ENCODE results near the gene ZNF554. TPM values are rescaled to one million over a fixed set of nuclear protein-coding genes. Genes with fewer than 3 reads are reported as not detected.
A peak's percentile ranks its signal among the peaks of the same experiment; 100 is the strongest.

Gene ZNF554
- total RNA-seq, 1 experiment from 2014 or later, result 5.9 TPM

DNA sequence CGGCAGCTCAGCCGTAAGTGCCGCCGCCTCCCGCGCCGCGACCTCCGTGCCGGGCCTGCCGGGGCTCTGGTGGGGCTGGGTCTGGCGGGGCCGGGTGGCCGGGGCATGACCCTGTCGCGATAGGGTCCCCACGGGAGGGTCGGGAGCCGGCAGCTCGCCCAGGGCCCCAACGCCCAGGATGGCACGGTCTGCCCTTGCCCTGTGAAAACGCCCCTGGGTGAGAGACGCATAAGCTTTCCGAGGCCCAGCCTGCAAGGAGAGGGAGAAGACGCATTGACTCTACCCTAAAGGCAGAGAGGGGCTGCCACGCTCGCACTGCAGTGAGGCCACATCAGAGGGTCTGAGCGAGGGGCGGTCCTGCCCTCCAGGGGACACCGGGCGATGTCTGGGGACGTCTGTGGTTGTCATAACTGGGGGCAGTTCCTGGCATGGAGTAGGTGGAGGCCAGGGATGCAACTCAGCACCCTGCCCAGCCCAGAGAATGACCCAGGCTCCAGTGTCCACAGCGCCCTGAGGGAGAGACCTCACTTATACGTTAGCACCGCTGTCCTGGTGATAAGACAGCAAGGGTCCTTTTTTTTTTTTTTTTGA lies 539 bp downstream of the ZNF554 start:
- Histone ChIP-seq H2BK20ac (ENCODE audit: low read depth, low read length, poor library complexity, severe bottlenecking) (no peak overlapping the region), H3K9me3 (ENCODE audit: control insufficient read depth, low read depth, low read length) (no peaks in the 10 kb centered on the region), H3K4me1 (ENCODE audit: insufficient read depth, low read length) (no peaks in the 10 kb centered on the region), H3T11ph (ENCODE audit: low read length) (no peak overlapping the region), H2BK12ac (ENCODE audit: insufficient read length, low read depth, low read length) (no peak overlapping the region), H3K27me3 (ENCODE audit: insufficient read depth, low read length) (no peaks in the 10 kb centered on the region), H3K79me1 (ENCODE audit: insufficient read depth, low read depth, low read length, poor library complexity, severe bottlenecking) (no peaks in the 10 kb centered on the region), H3K27ac (ENCODE audit: insufficient read length, low read depth, low read length) (no peak overlapping the region), H3K4ac (ENCODE audit: low read depth, low read length) (no peak overlapping the region), H3K79me2 (ENCODE audit: insufficient read depth, low read length) (no peaks in the 10 kb centered on the region), H4K20me1 (ENCODE audit: control insufficient read depth, insufficient read depth, insufficient read length) (peaks cover 2% of the 10 kb centered on the region), H3K14ac (ENCODE audit: insufficient read depth, low read length) (no peak overlapping the region), H2BK5ac (ENCODE audit: insufficient read length, low read length) (no peak overlapping the region), H4K8ac (replicated peaks; ENCODE audit: insufficient read length, low read depth, low read length) (no peak overlapping the region), H3K23ac (ENCODE audit: insufficient read length, low read depth, low read length) (no peak overlapping the region), H2BK15ac (ENCODE audit: low read depth, low read length) (no peak overlapping the region), H3K56ac (ENCODE audit: insufficient read length, low read depth, low read length) (no peak overlapping the region), H3K4me2 (ENCODE audit: insufficient read depth, insufficient read length, low read length) (peak overlapping the region; percentile 55), H3K23me2 (ENCODE audit: insufficient read length, low read depth, low read length, poor library complexity, severe bottlenecking) (no peaks in the 10 kb centered on the region), H2BK120ac (ENCODE audit: low read depth, low read length, poor library complexity, severe bottlenecking) (no peak overlapping the region), H2AFZ (ENCODE audit: low read length) (no peak overlapping the region), H3K9ac (ENCODE audit: extremely low read depth, insufficient read length, low read length) (peak overlapping the region; percentile 27), H2AK5ac (ENCODE audit: insufficient read length, low read length) (no peak overlapping the region), H4K91ac (ENCODE audit: insufficient read length, low read depth, low read length) (no peak overlapping the region), H4K5ac (ENCODE audit: insufficient read length, low read depth, low read length) (no peak overlapping the region), H3K18ac (ENCODE audit: insufficient read length, low read depth, low read length) (no peak overlapping the region)
- peaks cover 0 to 7% of the 10 kb centered on the region in 2 experiments; a peak in 4 of 5 replicates for H3K9me3 Mint-ChIP-seq
- peaks cover 10 to 16% (median 12%) of the 10 kb centered on the region in 3 experiments for H3K36me3 Mint-ChIP-seq (ENCODE audit: insufficient read depth in 1 of 3, low read depth in 3 of 3)
- peak overlapping the region in 1 of 3 experiments; percentile 61; a peak in 1 of 7 replicates for H3K27ac Mint-ChIP-seq
- TF ChIP-seq, protein P1, sequence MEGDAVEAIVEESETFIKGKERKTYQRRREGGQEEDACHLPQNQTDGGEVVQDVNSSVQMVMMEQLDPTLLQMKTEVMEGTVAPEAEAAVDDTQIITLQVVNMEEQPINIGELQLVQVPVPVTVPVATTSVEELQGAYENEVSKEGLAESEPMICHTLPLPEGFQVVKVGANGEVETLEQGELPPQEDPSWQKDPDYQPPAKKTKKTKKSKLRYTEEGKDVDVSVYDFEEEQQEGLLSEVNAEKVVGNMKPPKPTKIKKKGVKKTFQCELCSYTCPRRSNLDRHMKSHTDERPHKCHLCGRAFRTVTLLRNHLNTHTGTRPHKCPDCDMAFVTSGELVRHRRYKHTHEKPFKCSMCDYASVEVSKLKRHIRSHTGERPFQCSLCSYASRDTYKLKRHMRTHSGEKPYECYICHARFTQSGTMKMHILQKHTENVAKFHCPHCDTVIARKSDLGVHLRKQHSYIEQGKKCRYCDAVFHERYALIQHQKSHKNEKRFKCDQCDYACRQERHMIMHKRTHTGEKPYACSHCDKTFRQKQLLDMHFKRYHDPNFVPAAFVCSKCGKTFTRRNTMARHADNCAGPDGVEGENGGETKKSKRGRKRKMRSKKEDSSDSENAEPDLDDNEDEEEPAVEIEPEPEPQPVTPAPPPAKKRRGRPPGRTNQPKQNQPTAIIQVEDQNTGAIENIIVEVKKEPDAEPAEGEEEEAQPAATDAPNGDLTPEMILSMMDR (conservative IDR thresholded peaks at IDR 0.05), result no peak
- peaks cover 1% of the 10 kb centered on the region for H3K27me3 Mint-ChIP-seq (ENCODE audit: low read depth)
- peaks cover 3% of the 10 kb centered on the region in 2 experiments; a peak in 1 of 4 replicates for H3K4me1 Mint-ChIP-seq
- peak overlapping the region; percentile 83 to 96 for H3K4me3 Mint-ChIP-seq
- no CpG with 5 or more reads among the region's 36 CpGs for WGBS (ENCODE audit: extremely low coverage, insufficient read length, low lambda C conversion rate)
- DNase-seq, result peak; percentile 48
